Loucy (cell line): Measurements from ENCODE around the gene KATNB1.

Source experiments
- H2AFZ ChIP-seq: fragments of 200-600 bp; sonication (generic); 2 replicates; pipeline ENCODE4 v1.6.0; 2016; ENCODE audit warnings: antibody characterized with exemption, mild to moderate bottlenecking, low read length, moderate library complexity
- H3F3A ChIP-seq: fragments of 200-600 bp; 2 replicates; pipeline ENCODE4 v1.6.0; 2016; ENCODE audit warnings: antibody characterized with exemption, low read depth, mild to moderate bottlenecking
- H3K27me3 ChIP-seq: fragments of 200-600 bp; sonication (generic); 2 replicates; pipeline ENCODE4 v1.6.1; 2014; ENCODE audit warnings: low read length, mild to moderate bottlenecking; ENCODE audit not compliant: insufficient read depth, poor library complexity, severe bottlenecking
- H3K36me3 ChIP-seq: fragments of 200-600 bp; sonication (generic); 2 replicates; pipeline ENCODE4 v1.6.1; 2016; ENCODE audit warnings: low read length; ENCODE audit not compliant: insufficient read depth
- H3K4me1 ChIP-seq: fragments of 200-600 bp; sonication (generic); 2 replicates; pipeline ENCODE4 v1.5.1; 2014; ENCODE audit warnings: low read length, mild to moderate bottlenecking; ENCODE audit not compliant: insufficient read depth, poor library complexity, severe bottlenecking
- H3K4me2 ChIP-seq: fragments of 200-600 bp; sonication (generic); 2 replicates; pipeline ENCODE4 v1.6.0; 2014; ENCODE audit warnings: antibody characterized with exemption, low read length, low read depth, mild to moderate bottlenecking; ENCODE audit not compliant: poor library complexity, severe bottlenecking
- H3K4me3 ChIP-seq: fragments of 200-600 bp; sonication (generic); 2 replicates; pipeline ENCODE4 v1.5.1; 2014; ENCODE audit warnings: low read length, mild to moderate bottlenecking, mixed read lengths; ENCODE audit not compliant: poor library complexity, severe bottlenecking
- H3K79me2 ChIP-seq: fragments of 200-600 bp; sonication (generic); 2 replicates; pipeline ENCODE4 v1.6.1; 2014; ENCODE audit warnings: low read length; ENCODE audit not compliant: insufficient read depth
- H3K9ac ChIP-seq: fragments of 200-600 bp; sonication (generic); 2 replicates; pipeline ENCODE4 v1.6.0; 2014; ENCODE audit warnings: mild to moderate bottlenecking, low read depth, low read length, moderate library complexity; ENCODE audit not compliant: poor library complexity, severe bottlenecking
- H3K9me2 ChIP-seq: fragments of 200-600 bp; sonication (generic); replicated peaks from 2 replicates; pipeline ENCODE4 v1.6.1; 2016; ENCODE audit warnings: low read depth, low read length, mixed read lengths
- H3K9me3 ChIP-seq: fragments of 200-600 bp; sonication (generic); 2 replicates; pipeline ENCODE4 v1.6.1; 2014; ENCODE audit warnings: mild to moderate bottlenecking, antibody characterized with exemption, low read length, low read depth; ENCODE audit not compliant: insufficient read depth
- H4K20me1 ChIP-seq: fragments of 200-600 bp; sonication (generic); 2 replicates; pipeline ENCODE4 v1.6.0; 2014; ENCODE audit warnings: antibody characterized with exemption, low read length, mild to moderate bottlenecking; ENCODE audit not compliant: insufficient read depth, poor library complexity, severe bottlenecking
- EZH2phosphoT487 ChIP-seq: fragments of 200-600 bp; IDR thresholded peaks from 2 replicates; pipeline ENCODE4 v1.6.1; 2018; ENCODE audit warnings: antibody characterized with exemption, mild to moderate bottlenecking, moderate library complexity, borderline replicate concordance
- TF ChIP-seq, protein P1 (sequence below): fragments of 200-600 bp; sonication (generic); conservative IDR thresholded peaks from 2 replicates; pipeline ENCODE4 v1.5.1; 2014; ENCODE audit warnings: mild to moderate bottlenecking, antibody characterized with exemption, low read length

KATNB1 gene

DNA sequence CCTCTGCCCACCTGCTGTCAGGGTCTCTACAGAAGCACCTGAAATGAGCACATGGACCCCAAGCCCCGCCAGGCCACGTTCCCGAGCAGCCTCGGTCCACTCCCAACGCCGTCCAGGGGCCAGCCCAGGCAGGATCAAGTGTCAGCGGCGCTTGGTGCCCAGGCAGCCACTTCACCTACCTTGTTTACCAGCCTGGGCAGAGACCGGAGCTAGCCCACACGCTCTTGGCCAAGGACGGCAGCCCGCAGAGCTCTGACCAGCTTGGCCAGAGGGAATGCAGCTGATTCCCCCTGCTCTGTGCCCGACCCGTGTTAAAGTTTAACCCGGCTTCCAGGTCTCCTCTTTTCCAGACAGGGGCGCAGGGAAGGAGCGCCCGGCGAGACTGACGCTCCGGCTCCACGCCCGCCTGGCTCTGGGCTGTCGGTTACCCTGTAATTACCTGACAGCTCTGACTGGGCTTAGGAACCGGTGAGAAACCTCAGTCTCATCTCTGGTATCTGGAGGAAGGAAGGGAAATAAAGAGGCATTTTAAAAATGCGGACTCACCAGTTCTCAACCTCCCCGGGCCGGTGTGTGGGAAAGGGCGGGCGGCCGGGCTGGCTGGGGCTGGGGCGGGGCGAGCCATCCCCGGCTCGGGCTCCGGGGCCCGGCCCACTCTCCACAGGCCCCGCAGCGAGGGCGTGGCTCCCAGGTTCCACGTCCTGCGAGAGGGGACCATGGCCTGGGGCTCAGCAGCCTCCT is 62.1 kb downstream of the KATNB1 start:
- Histone ChIP-seq H3K9ac (no peak overlapping the region), H3K4me2 (no peak overlapping the region), H2AFZ (no peak overlapping the region)

DNA sequence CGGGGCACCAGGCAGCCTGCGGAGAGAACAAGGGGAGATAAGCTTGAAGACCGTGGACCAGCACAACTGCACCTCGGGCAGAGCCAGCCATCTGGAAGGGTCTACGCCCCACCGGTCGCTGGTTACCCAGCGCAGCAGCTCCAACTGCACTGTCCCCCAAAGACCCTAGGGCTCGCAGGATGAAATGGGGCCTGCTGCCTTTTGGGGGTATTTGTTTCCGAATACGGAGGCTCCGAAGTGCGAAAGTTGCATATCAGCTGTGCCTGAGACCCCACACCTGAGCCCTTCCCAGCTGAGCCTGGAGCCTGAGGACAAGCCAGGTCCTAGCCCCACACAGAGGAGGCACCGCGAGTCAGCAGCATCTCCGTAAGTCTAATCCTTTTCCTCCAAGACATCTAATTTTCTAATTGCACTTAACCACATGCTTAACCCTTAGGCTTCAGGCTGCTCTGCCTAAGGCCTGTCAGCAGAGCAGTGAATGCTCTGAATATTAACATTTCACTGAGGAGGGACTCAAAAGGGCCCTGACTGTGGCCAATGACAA is 62.8 kb downstream of the KATNB1 start:
- no peaks in the 10 kb centered on the region for H3F3A ChIP-seq
- no peaks in the 10 kb centered on the region for H3K79me2 ChIP-seq
- TF ChIP-seq, protein P1, sequence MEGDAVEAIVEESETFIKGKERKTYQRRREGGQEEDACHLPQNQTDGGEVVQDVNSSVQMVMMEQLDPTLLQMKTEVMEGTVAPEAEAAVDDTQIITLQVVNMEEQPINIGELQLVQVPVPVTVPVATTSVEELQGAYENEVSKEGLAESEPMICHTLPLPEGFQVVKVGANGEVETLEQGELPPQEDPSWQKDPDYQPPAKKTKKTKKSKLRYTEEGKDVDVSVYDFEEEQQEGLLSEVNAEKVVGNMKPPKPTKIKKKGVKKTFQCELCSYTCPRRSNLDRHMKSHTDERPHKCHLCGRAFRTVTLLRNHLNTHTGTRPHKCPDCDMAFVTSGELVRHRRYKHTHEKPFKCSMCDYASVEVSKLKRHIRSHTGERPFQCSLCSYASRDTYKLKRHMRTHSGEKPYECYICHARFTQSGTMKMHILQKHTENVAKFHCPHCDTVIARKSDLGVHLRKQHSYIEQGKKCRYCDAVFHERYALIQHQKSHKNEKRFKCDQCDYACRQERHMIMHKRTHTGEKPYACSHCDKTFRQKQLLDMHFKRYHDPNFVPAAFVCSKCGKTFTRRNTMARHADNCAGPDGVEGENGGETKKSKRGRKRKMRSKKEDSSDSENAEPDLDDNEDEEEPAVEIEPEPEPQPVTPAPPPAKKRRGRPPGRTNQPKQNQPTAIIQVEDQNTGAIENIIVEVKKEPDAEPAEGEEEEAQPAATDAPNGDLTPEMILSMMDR, result no peak
- TF ChIP-seq EZH2phosphoT487, result no peak
- H3K9ac ChIP-seq, result no peak overlapping the region
- H3K4me2 ChIP-seq, result no peak overlapping the region
- H3K27me3 ChIP-seq, result no peaks in the 10 kb centered on the region
- H3K4me3 ChIP-seq, result no peak overlapping the region
- no peaks in the 10 kb centered on the region for H4K20me1 ChIP-seq
- no peaks in the 10 kb centered on the region for H3K36me3 ChIP-seq
- peaks cover 34% of the 10 kb centered on the region for H3K4me1 ChIP-seq
- H3K9me3 ChIP-seq, result no peaks in the 10 kb centered on the region
- no peaks in the 10 kb centered on the region for H3K9me2 ChIP-seq
- H2AFZ ChIP-seq, result no peak overlapping the region

More for the DNA sequence above, 62.1 kb downstream of the KATNB1 start:
- H3K4me3 ChIP-seq, result no peak overlapping the region
- no peaks in the 10 kb centered on the region for H3F3A ChIP-seq
- H3K4me1 ChIP-seq, result peaks cover 30% of the 10 kb centered on the region
- H3K9me2 ChIP-seq, result no peaks in the 10 kb centered on the region
- H3K9me3 ChIP-seq, result no peaks in the 10 kb centered on the region
- no peaks in the 10 kb centered on the region for H4K20me1 ChIP-seq
- no peaks in the 10 kb centered on the region for H3K27me3 ChIP-seq
- no peak for TF ChIP-seq EZH2phosphoT487
- TF ChIP-seq, protein P1, result no peak
- no peaks in the 10 kb centered on the region for H3K36me3 ChIP-seq
- H3K79me2 ChIP-seq, result no peaks in the 10 kb centered on the region

DNA sequence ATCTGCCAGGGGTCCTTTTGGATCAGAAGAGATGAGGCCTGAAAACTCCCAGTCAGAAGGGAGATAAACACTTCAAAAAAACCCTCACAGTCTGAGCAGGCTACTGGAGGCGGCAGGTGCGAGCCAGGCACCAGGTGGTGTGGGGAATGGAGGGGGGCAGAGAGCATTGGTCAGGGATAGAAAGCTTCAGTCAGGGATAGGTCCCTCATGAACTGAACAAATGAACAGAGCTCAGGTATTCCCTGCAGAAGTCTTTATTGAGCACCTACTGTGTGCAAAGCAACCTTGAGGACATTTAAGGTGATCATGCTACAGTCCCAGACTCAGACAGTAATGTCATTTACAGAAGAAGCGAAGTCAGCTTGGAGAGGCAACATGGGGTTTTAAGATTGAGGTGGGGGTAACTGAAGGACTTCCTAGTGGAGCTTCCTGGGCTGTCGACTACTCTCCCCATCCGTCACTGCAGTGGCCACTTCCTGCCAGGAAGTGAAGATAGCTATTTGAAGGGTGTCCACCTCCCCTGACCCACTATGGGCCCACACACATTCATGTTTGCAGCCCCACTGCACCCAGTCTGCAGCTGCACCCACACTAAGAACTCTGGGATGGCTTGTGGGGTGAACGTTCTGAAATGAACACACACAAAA is 63.5 kb downstream of the KATNB1 start:
- Histone ChIP-seq H3K9me3 (no peaks in the 10 kb centered on the region), H3F3A (no peaks in the 10 kb centered on the region), H3K9me2 (no peaks in the 10 kb centered on the region), H3K4me2 (peak overlapping the region; percentile 43), H3K9ac (peak overlapping the region; percentile 21), H2AFZ (peak overlapping the region; percentile 41), H4K20me1 (no peaks in the 10 kb centered on the region), H3K4me3 (peak overlapping the region; percentile 14), H3K79me2 (no peaks in the 10 kb centered on the region), H3K4me1 (peaks cover 34% of the 10 kb centered on the region), H3K36me3 (no peaks in the 10 kb centered on the region), H3K27me3 (no peaks in the 10 kb centered on the region)
- no peak for TF ChIP-seq EZH2phosphoT487
- TF ChIP-seq, protein P1, result no peak
